Kidney epithelial cell (primary cell): ENCODE data around the gene NR1I3. TPM values are rescaled to one million over a fixed set of nuclear protein-coding genes. Genes with fewer than 3 reads are reported as not detected.

Experiments
- DNase-seq: peaks from one replicate; pipeline ENCODE4 v3.0.0-alpha.2; 2010; ENCODE audit warnings: low read depth
- H3K27me3 ChIP-seq: 2 replicates; pipeline ENCODE4 v1.6.0; 2011; ENCODE audit warnings: low read length; ENCODE audit not compliant: control insufficient read depth, insufficient read depth
- H3K36me3 ChIP-seq: 2 replicates; pipeline ENCODE4 v1.5.1; 2011; ENCODE audit warnings: low read length; ENCODE audit not compliant: control insufficient read depth, insufficient read depth
- H3K4me3 ChIP-seq: 2 replicates; pipeline ENCODE4 v1.5.1; 2011; ENCODE audit warnings: low read depth, mild to moderate bottlenecking, control low read depth, low read length
- total RNA-seq: library from RNA; depleted of rRNA; stranded (reverse); fragments of >200 nt; gene quantifications from 2 replicates; pipeline ENCODE4 v1.2.3, GENCODE V29; 2015
- TF ChIP-seq, protein P1 (sequence below): IDR thresholded peaks from 2 replicates; pipeline ENCODE4 v1.5.1; 2011; ENCODE audit warnings: mild to moderate bottlenecking, moderate library complexity, low read length, control low read depth, inconsistent platforms; ENCODE audit not compliant: insufficient read depth, poor library complexity, severe bottlenecking

NR1I3 gene
- total RNA-seq, 1 donor from 2014 or later, result not detected

DNA sequence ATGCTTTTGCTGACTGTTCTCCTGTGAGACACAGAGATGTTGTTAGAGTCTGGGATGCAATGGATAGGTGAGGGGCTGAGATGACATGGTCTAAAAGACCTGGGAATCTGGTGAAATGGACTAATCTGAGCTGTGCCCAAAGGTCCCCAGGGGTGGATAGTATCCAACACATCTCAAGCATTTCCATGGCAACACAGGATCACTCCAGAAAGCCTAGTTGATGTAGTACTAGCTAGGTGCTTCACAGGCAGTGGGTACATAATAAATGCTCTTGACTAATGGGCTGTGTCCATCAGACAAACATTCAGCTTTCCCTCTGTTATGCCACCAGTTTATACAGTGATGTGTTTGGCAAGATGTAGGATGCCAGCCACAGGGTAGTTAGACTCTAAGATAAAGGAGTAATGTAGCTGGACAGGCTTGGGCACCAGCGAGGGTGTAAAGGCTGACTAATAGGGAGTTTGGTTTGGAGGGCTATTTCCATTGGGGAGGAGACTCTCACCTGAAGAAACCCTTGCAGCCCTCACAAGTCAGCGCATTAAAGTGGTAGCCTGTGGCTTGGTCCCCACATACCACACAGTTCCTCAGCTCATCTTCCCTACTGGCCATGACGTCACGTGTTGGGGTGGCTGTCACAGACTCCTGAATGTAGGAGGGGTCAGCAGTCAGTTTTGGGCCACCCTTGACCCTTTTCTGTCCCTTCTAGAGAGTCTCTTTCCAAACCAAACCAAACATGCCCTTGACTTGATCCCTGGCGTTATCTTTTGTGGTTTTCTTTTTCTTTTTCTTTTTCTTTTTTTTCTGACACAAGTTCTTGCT, 1.8 kb downstream of the NR1I3 start:
- TF ChIP-seq, protein P1, sequence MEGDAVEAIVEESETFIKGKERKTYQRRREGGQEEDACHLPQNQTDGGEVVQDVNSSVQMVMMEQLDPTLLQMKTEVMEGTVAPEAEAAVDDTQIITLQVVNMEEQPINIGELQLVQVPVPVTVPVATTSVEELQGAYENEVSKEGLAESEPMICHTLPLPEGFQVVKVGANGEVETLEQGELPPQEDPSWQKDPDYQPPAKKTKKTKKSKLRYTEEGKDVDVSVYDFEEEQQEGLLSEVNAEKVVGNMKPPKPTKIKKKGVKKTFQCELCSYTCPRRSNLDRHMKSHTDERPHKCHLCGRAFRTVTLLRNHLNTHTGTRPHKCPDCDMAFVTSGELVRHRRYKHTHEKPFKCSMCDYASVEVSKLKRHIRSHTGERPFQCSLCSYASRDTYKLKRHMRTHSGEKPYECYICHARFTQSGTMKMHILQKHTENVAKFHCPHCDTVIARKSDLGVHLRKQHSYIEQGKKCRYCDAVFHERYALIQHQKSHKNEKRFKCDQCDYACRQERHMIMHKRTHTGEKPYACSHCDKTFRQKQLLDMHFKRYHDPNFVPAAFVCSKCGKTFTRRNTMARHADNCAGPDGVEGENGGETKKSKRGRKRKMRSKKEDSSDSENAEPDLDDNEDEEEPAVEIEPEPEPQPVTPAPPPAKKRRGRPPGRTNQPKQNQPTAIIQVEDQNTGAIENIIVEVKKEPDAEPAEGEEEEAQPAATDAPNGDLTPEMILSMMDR, result no peak
- DNase-seq, result no peak
- peaks cover 2% of the 10 kb centered on the region for H3K27me3 ChIP-seq
- H3K36me3 ChIP-seq, result no peaks in the 10 kb centered on the region
- H3K4me3 ChIP-seq, result no peak overlapping the region

DNA sequence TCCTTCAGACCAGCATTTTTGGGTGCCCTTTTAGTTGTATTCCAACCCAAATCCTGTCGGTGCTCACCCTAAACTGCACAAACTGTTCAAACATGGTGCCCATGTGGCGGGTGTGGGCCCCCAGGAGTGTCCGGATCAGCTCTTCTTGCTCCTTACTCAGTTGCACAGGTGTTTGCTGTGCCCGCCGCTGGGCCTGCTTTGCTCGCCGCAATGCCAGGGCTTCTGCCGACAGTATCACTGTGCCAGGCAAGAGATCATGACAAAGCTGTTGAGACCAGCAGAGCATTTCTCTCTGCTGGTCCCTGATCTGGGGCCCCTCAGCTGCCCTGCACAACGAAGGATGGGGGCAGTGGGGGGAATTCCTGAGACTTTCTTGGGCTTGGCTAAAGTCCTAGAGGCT, 4.9 kb downstream of the NR1I3 start:
- H3K4me3 ChIP-seq, result no peak overlapping the region
- TF ChIP-seq, protein P1, result no peak
- no peaks in the 10 kb centered on the region for H3K36me3 ChIP-seq
- DNase-seq, result no peak
- H3K27me3 ChIP-seq, result peaks cover 2% of the 10 kb centered on the region

DNA sequence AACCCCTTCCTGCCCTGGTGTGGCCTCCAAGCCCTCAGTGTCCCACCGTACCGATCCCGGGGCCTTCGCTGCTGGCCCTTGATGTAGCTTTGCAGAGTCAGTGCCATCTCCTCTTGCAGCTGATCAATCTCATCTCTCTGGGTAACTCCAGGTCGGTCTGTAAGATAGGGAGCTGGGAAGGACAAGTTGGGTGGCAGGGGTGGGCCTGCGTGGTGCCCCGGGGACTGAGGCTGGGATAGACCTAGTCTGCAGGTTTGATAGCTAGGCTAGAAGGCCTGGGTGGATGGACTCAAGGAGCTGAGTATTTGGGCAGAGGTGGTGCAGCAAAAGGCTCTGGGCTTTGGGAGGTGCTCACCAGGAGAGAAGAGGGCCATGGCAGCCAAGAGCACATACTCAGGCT, 7.2 kb downstream of the NR1I3 start:
- DNase-seq, result no peak
- H3K36me3 ChIP-seq, result no peaks in the 10 kb centered on the region
- H3K27me3 ChIP-seq, result no peaks in the 10 kb centered on the region
- H3K4me3 ChIP-seq, result no peak overlapping the region
- TF ChIP-seq, protein P1, result no peak

DNA sequence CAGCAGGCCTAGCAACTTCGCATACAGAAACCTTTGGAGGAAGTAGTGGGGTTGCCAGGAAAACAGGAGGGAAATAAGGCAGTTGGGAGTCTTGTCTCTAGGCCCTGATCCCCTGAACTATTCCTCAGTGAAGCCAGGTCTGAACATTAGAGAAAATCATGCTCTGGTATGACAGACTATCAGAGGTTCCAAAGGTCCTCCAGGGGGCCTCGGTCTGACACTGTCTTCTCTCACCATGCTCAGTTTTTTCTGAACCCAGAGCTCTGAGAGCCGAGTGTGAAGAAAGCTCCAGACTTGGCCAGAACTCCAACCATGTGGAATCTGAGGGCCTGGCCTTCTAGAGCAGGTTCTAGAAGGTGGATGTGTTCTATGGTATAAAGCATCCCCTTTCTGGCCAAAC, 8.1 kb downstream of the NR1I3 start:
- H3K36me3 ChIP-seq, result no peaks in the 10 kb centered on the region
- no peak for DNase-seq
- TF ChIP-seq, protein P1, result peak; percentile 16
- no peaks in the 10 kb centered on the region for H3K27me3 ChIP-seq
- no peak overlapping the region for H3K4me3 ChIP-seq

DNA sequence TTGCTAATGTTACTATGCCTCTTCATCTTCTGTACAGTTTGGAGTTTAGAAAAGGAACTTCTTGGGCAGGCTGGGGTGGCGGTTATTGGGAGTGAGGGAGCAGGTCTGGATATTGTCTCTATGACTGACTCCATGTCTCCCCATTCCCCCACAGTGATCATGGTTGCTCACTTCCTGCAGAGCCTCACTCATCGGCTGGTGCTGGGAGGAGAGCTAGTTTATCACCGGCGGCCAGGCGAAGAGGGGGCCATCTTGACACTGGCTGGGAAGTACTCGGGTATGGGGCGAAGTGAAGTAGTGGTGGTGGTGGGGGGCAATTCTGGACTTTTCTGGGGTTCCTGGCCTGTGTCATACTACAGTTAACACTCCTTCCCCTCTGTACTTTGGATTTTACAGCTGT, 10.0 kb downstream of the NR1I3 start:
- no peaks in the 10 kb centered on the region for H3K27me3 ChIP-seq
- no peaks in the 10 kb centered on the region for H3K36me3 ChIP-seq
- no peak overlapping the region for H3K4me3 ChIP-seq
- no peak for DNase-seq
- TF ChIP-seq, protein P1, result no peak
